ENCODE data around the gene SHOC1. TPM values are rescaled to one million over a fixed set of nuclear protein-coding genes. Genes with fewer than 3 reads are reported as not detected.
"Not testable (repeated sequence)": the region's sequence is repeated elsewhere in the genome, so short reads cannot be mapped to it uniquely, and the experiment has no call there.

The SHOC1 gene
- total RNA-seq, 1 donor from 2014 or later, result not detected

DNA sequence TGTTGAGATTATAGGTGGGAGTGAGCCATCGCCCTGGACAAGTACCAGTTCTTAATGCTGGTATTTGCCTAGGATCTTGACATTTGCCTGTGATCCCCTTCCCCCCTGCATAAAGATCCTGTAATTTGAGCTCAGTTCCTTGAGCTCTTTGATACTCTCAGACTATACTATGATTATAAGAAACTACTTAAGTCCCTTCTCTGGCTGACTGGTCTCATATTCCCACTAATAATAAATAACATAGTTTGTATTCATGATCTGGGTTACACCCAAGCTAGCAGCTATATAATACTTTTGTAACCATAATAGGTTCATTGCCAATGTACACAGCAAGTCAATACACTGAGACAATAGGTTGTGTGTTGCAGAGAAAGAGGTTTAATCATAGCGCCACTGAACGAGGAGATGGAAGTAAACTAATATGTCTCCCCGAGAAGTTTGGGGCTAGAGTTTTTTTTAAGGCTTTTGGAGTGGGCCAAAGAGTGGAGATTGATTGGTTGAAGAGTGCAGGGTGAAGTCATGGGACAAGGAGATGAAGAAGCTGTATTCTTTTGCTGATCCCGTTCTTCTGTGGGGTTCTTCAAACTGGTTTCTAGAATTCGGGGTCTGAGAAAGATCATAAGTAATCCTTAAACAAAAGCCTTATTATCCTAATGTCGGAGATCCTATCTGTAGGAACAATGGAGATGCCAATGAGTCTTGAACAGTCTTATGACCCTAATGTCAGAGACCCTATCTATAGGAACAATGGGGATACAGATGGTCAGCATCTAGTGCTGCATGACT is 20.7 kb upstream of the SHOC1 start:
- intact Hi-C loops (cut with DNase I), result no loop called here
- Histone ChIP-seq H3K36me3 (no peaks in the 10 kb centered on the region), H3K27me3 (no peaks in the 10 kb centered on the region), H3K4me3 (no peak overlapping the region), H3K4me1 (no peaks in the 10 kb centered on the region), H3K9me3 (no peaks in the 10 kb centered on the region), H3K27ac (no peak overlapping the region)
- TF ChIP-seq, protein P1, sequence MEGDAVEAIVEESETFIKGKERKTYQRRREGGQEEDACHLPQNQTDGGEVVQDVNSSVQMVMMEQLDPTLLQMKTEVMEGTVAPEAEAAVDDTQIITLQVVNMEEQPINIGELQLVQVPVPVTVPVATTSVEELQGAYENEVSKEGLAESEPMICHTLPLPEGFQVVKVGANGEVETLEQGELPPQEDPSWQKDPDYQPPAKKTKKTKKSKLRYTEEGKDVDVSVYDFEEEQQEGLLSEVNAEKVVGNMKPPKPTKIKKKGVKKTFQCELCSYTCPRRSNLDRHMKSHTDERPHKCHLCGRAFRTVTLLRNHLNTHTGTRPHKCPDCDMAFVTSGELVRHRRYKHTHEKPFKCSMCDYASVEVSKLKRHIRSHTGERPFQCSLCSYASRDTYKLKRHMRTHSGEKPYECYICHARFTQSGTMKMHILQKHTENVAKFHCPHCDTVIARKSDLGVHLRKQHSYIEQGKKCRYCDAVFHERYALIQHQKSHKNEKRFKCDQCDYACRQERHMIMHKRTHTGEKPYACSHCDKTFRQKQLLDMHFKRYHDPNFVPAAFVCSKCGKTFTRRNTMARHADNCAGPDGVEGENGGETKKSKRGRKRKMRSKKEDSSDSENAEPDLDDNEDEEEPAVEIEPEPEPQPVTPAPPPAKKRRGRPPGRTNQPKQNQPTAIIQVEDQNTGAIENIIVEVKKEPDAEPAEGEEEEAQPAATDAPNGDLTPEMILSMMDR (IDR thresholded peaks at IDR 0.05), result no peak
- no peak for ATAC-seq
- DNase-seq, result no peak

DNA sequence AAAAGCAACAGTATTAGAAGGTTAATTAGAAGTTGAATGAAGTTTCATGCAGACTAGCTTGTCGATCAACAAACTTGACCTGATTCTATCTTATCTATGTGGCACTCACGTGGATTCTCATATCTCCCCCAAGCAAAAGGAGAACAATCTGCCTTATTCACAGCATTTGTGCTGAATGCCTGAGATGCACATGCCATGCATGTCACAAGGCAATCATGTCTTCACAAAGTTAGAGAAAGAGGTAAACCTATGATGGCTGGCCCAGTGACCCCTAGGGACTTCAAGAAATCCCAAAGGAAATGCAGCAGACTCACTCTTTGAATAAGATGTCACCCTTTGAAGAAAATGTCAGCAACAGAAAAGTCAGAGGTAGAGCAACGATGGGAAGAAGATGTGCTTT is 17.6 kb upstream of the SHOC1 start:
- Histone ChIP-seq H3K9me3 (no peaks in the 10 kb centered on the region), H3K27me3 (no peaks in the 10 kb centered on the region), H3K27ac (no peak overlapping the region), H3K4me3 (no peak overlapping the region), H3K36me3 (no peaks in the 10 kb centered on the region), H3K4me1 (no peaks in the 10 kb centered on the region)
- TF ChIP-seq, protein P1 (IDR thresholded peaks at IDR 0.05), result no peak
- ATAC-seq (no peak), DNase-seq (no peak)
- intact Hi-C loops (cut with DNase I), result no loop called here

DNA sequence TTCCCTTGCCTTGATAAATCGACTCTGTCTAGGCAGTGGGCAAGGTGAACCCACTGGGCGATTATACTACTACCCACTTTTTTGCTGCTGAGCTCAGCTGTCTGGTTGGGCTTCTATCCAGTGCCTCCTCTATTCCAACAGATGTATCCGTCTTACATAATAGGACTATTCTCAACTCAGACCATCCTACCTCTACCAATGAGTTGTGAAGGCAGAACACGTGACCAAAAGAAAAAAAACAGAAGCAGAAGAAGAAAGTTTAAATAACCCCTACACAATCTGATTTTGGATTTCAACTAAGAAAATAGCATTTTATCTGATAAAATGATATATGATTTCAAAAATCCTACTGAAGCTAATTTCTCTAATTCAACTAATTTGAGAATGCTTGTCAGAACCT is 16.2 kb upstream of the SHOC1 start:
- DNase-seq (no peak), ATAC-seq (no peak)
- H3K4me3 ChIP-seq, result no peak overlapping the region
- no peaks in the 10 kb centered on the region for H3K27me3 ChIP-seq
- no peaks in the 10 kb centered on the region for H3K4me1 ChIP-seq
- intact Hi-C loops (cut with DNase I), result no loop called here
- no peaks in the 10 kb centered on the region for H3K9me3 ChIP-seq
- no peaks in the 10 kb centered on the region for H3K36me3 ChIP-seq
- TF ChIP-seq, protein P1 (IDR thresholded peaks at IDR 0.05), result no peak
- H3K27ac ChIP-seq, result no peak overlapping the region

DNA sequence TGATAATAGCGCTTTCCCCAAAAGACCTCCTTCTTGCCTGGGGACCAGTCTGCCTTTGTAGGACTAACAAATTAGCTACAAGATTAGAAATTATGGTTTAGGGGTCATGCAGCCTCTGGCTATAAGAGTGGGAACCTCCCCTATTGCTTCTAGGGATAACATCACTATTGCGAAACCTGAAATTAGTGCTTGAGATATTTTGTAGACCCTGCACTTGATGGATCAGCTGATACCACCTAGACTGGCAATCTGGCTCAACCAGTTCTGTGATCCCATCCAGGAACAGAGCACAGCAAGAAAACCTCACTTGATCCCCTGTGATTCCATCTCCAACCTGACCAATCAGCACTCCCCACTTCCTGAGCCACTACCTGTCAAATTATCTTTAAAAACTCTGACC is 15.7 kb upstream of the SHOC1 start:
- H3K4me3 ChIP-seq; ATAC-seq; H3K36me3 ChIP-seq; intact Hi-C loops (cut with DNase I); H3K27ac ChIP-seq; H3K27me3 ChIP-seq; DNase-seq; H3K4me1 ChIP-seq; H3K9me3 ChIP-seq: not testable (repeated sequence)

DNA sequence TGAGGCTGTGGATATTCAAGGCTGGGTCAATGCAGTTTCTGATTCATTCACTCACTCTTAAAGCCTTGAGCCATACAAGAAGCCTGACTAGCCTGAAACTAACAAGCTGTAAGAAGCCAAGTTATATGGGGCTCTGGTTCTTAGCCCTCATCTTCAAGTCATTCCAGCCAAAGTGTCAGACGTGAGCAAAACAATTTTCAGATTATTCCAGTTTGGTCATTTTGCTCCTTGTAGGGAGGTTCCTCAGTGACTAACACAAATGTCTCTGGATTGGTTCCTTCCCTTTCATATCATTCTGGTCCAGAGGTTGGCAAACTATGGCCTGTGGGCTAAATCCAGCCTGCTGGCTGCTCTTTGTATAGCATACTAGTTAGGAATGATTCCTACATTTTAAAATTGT is 12.5 kb upstream of the SHOC1 start:
- H3K36me3 ChIP-seq, result no peaks in the 10 kb centered on the region
- intact Hi-C loops (cut with DNase I), result no loop called here
- H3K4me3 ChIP-seq, result no peak overlapping the region
- no peaks in the 10 kb centered on the region for H3K27me3 ChIP-seq
- no peak for ATAC-seq
- DNase-seq, result no peak
- H3K27ac ChIP-seq, result no peak overlapping the region
- TF ChIP-seq, protein P1 (IDR thresholded peaks at IDR 0.05), result no peak
- H3K4me1 ChIP-seq, result no peaks in the 10 kb centered on the region
- H3K9me3 ChIP-seq, result no peaks in the 10 kb centered on the region

DNA sequence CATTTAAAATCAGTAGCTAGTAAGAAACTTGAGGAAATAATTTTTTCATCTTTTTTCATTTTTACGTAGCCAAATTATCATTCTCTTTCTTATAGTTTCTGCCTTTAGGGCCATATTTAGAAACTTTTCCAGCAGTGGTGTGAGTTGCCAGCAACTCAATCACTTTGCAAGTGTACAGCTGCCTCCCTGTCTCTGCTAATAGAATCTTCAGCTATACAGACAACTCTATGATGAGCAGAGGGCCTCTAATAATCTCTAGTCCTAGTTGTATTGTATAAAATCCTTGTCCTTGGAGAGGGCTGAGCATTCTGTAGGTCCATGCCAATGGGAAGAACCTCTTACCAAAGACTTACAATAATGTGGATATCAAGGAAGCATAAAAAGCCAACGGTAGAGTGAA is 11.5 kb upstream of the SHOC1 start:
- intact Hi-C loops (cut with DNase I), result no loop called here
- DNase-seq, result no peak
- no peak for ATAC-seq
- H3K27ac ChIP-seq, result no peak overlapping the region
- no peak overlapping the region for H3K4me3 ChIP-seq
- no peaks in the 10 kb centered on the region for H3K36me3 ChIP-seq
- no peaks in the 10 kb centered on the region for H3K9me3 ChIP-seq
- no peaks in the 10 kb centered on the region for H3K27me3 ChIP-seq
- TF ChIP-seq, protein P1 (IDR thresholded peaks at IDR 0.05), result no peak
- no peaks in the 10 kb centered on the region for H3K4me1 ChIP-seq

Measured in upper lobe of right lung (tissue), 1 donor.